Thyroid gland (tissue), 4 donors: ENCODE results near the gene MGAT5.

Experiments used
- CTCF ChIP-seq, 6 experiments: fragments of 200-600 bp in 3 of 6; fragments of 450-650 bp in 3 of 6; sonication (generic) in 3 of 6; IDR thresholded peaks; one replicate each; pipeline ENCODE4 v1.5.1; 2016 to 2019; ENCODE audit warnings: antibody characterized with exemption in 6 of 6, mild to moderate bottlenecking in 2 of 6, inconsistent platforms in 1 of 6, moderate library complexity in 1 of 6
- POLR2A ChIP-seq, 2 donors: fragments of 450-650 bp; IDR thresholded peaks; one replicate each; pipeline ENCODE4 v1.6.1; 2017; ENCODE audit warnings: antibody characterized with exemption in 2 of 2, mild to moderate bottlenecking in 2 of 2, moderate library complexity in 1 of 2

GRCh38 chr2:134402410-134402809, 148.5 kb downstream of the MGAT5 start:
- TF ChIP-seq POLR2A (IDR thresholded peaks at IDR 0.05), result no peak
- no peak for TF ChIP-seq CTCF (IDR thresholded peaks at IDR 0.05)
